ENCODE measurements around the gene SMG1. TPM values are rescaled to one million over a fixed set of nuclear protein-coding genes. Genes with fewer than 3 reads are reported as not detected.
"Not testable (repeated sequence)": the region's sequence is repeated elsewhere in the genome, so short reads cannot be mapped to it uniquely, and the experiment has no call there.

The SMG1 gene
- total and polyA plus RNA-seq, 2 donors, result 20.8 to 31.9 TPM

- not testable (repeated sequence) for H3K9me3 ChIP-seq (ENCODE audit: control insufficient read depth in 2 of 2, insufficient read depth in 1 of 2, low read length in 1 of 2); H3K27ac ChIP-seq (ENCODE audit: low read depth in 1 of 2, low read length in 1 of 2); H3K27me3 ChIP-seq (ENCODE audit: control insufficient read depth in 2 of 2, insufficient read depth in 1 of 2, low read length in 1 of 2); H3K36me3 ChIP-seq (ENCODE audit: control insufficient read depth in 2 of 2, insufficient read depth in 2 of 2, low read length in 1 of 2); H3K4me3 ChIP-seq (ENCODE audit: low read length in 2 of 2); H3K4me1 ChIP-seq (ENCODE audit: control insufficient read depth in 2 of 2, insufficient read depth in 2 of 2, low read length in 2 of 2); DNase-seq (ENCODE audit: low read depth in 6 of 9, low spot score in 9 of 9)
- 96% methylated on average over 4 of the region's 4 CpGs for WGBS
These were observed 151.6 kb downstream of the SMG1 start for GRCh38 chr16:18774651-18775050.

- DNase-seq (ENCODE audit: low read depth in 6 of 9, low spot score in 9 of 9); H3K4me1 ChIP-seq (ENCODE audit: control insufficient read depth in 2 of 2, insufficient read depth in 2 of 2, low read length in 2 of 2); H3K36me3 ChIP-seq (ENCODE audit: control insufficient read depth in 2 of 2, insufficient read depth in 2 of 2, low read length in 1 of 2); H3K27me3 ChIP-seq (ENCODE audit: control insufficient read depth in 2 of 2, insufficient read depth in 1 of 2, low read length in 1 of 2); H3K9me3 ChIP-seq (ENCODE audit: control insufficient read depth in 2 of 2, insufficient read depth in 1 of 2, low read length in 1 of 2); H3K4me3 ChIP-seq (ENCODE audit: low read length in 2 of 2); H3K27ac ChIP-seq (ENCODE audit: low read depth in 1 of 2, low read length in 1 of 2): not testable (repeated sequence)
- WGBS, result 59% methylated on average over 7 of the region's 7 CpGs
These were observed 154.0 kb downstream of the SMG1 start for GRCh38 chr16:18772171-18772570.

- WGBS, result 98% methylated on average over 11 of the region's 11 CpGs
- not testable (repeated sequence) for DNase-seq (ENCODE audit: low read depth in 6 of 9, low spot score in 9 of 9); H3K9me3 ChIP-seq (ENCODE audit: control insufficient read depth in 2 of 2, insufficient read depth in 1 of 2, low read length in 1 of 2); H3K36me3 ChIP-seq (ENCODE audit: control insufficient read depth in 2 of 2, insufficient read depth in 2 of 2, low read length in 1 of 2); H3K4me1 ChIP-seq (ENCODE audit: control insufficient read depth in 2 of 2, insufficient read depth in 2 of 2, low read length in 2 of 2); H3K4me3 ChIP-seq (ENCODE audit: low read length in 2 of 2); H3K27ac ChIP-seq (ENCODE audit: low read depth in 1 of 2, low read length in 1 of 2); H3K27me3 ChIP-seq (ENCODE audit: control insufficient read depth in 2 of 2, insufficient read depth in 1 of 2, low read length in 1 of 2)
These were observed 155.8 kb downstream of the SMG1 start for GRCh38 chr16:18770336-18770962.

- 40% methylated on average over 6 of the region's 7 CpGs for WGBS
- H3K4me3 ChIP-seq (ENCODE audit: low read length in 2 of 2); H3K27me3 ChIP-seq (ENCODE audit: control insufficient read depth in 2 of 2, insufficient read depth in 1 of 2, low read length in 1 of 2); H3K36me3 ChIP-seq (ENCODE audit: control insufficient read depth in 2 of 2, insufficient read depth in 2 of 2, low read length in 1 of 2); H3K9me3 ChIP-seq (ENCODE audit: control insufficient read depth in 2 of 2, insufficient read depth in 1 of 2, low read length in 1 of 2); H3K4me1 ChIP-seq (ENCODE audit: control insufficient read depth in 2 of 2, insufficient read depth in 2 of 2, low read length in 2 of 2); H3K27ac ChIP-seq (ENCODE audit: low read depth in 1 of 2, low read length in 1 of 2): not testable (repeated sequence)
- peak in 1 of 9 donors; percentile 33 for DNase-seq (ENCODE audit: low read depth in 6 of 9, low spot score in 9 of 9)
These were observed 159.0 kb downstream of the SMG1 start for GRCh38 chr16:18767217-18767616.

- not testable (repeated sequence) for H3K36me3 ChIP-seq (ENCODE audit: control insufficient read depth in 2 of 2, insufficient read depth in 2 of 2, low read length in 1 of 2); DNase-seq (ENCODE audit: low read depth in 6 of 9, low spot score in 9 of 9); H3K27ac ChIP-seq (ENCODE audit: low read depth in 1 of 2, low read length in 1 of 2); H3K27me3 ChIP-seq (ENCODE audit: control insufficient read depth in 2 of 2, insufficient read depth in 1 of 2, low read length in 1 of 2); H3K9me3 ChIP-seq (ENCODE audit: control insufficient read depth in 2 of 2, insufficient read depth in 1 of 2, low read length in 1 of 2); H3K4me1 ChIP-seq (ENCODE audit: control insufficient read depth in 2 of 2, insufficient read depth in 2 of 2, low read length in 2 of 2); H3K4me3 ChIP-seq (ENCODE audit: low read length in 2 of 2)
- 31% methylated on average over 3 of the region's 5 CpGs for WGBS
These were observed 163.5 kb downstream of the SMG1 start for GRCh38 chr16:18762713-18763112.

GRCh38 chr16:18759598-18760520 lies 166.3 kb downstream of the SMG1 start:
- H3K27me3 ChIP-seq (ENCODE audit: control insufficient read depth in 2 of 2, insufficient read depth in 1 of 2, low read length in 1 of 2); H3K4me3 ChIP-seq (ENCODE audit: low read length in 2 of 2); H3K9me3 ChIP-seq (ENCODE audit: control insufficient read depth in 2 of 2, insufficient read depth in 1 of 2, low read length in 1 of 2); H3K36me3 ChIP-seq (ENCODE audit: control insufficient read depth in 2 of 2, insufficient read depth in 2 of 2, low read length in 1 of 2); H3K4me1 ChIP-seq (ENCODE audit: control insufficient read depth in 2 of 2, insufficient read depth in 2 of 2, low read length in 2 of 2); DNase-seq (ENCODE audit: low read depth in 6 of 9, low spot score in 9 of 9); H3K27ac ChIP-seq (ENCODE audit: low read depth in 1 of 2, low read length in 1 of 2): not testable (repeated sequence)
- WGBS, result 30% methylated on average over 18 of the region's 21 CpGs

GRCh38 chr16:18757960-18758660 lies 168.1 kb downstream of the SMG1 start:
- not testable (repeated sequence) for DNase-seq (ENCODE audit: low read depth in 6 of 9, low spot score in 9 of 9); H3K27ac ChIP-seq (ENCODE audit: low read depth in 1 of 2, low read length in 1 of 2); H3K4me1 ChIP-seq (ENCODE audit: control insufficient read depth in 2 of 2, insufficient read depth in 2 of 2, low read length in 2 of 2); H3K4me3 ChIP-seq (ENCODE audit: low read length in 2 of 2); H3K36me3 ChIP-seq (ENCODE audit: control insufficient read depth in 2 of 2, insufficient read depth in 2 of 2, low read length in 1 of 2); H3K27me3 ChIP-seq (ENCODE audit: control insufficient read depth in 2 of 2, insufficient read depth in 1 of 2, low read length in 1 of 2); H3K9me3 ChIP-seq (ENCODE audit: control insufficient read depth in 2 of 2, insufficient read depth in 1 of 2, low read length in 1 of 2)
- 12% methylated on average over 3 of the region's 10 CpGs for WGBS

- not testable (repeated sequence) for H3K9me3 ChIP-seq (ENCODE audit: control insufficient read depth in 2 of 2, insufficient read depth in 1 of 2, low read length in 1 of 2)
These were observed 169.6 kb downstream of the SMG1 start for GRCh38 chr16:18756639-18757038.

More at GRCh38 chr16:18756639-18757038, 169.6 kb downstream of the SMG1 start:
- DNase-seq (ENCODE audit: low read depth in 6 of 9, low spot score in 9 of 9); H3K4me1 ChIP-seq (ENCODE audit: control insufficient read depth in 2 of 2, insufficient read depth in 2 of 2, low read length in 2 of 2); H3K36me3 ChIP-seq (ENCODE audit: control insufficient read depth in 2 of 2, insufficient read depth in 2 of 2, low read length in 1 of 2); H3K4me3 ChIP-seq (ENCODE audit: low read length in 2 of 2); H3K27ac ChIP-seq (ENCODE audit: low read depth in 1 of 2, low read length in 1 of 2); H3K27me3 ChIP-seq (ENCODE audit: control insufficient read depth in 2 of 2, insufficient read depth in 1 of 2, low read length in 1 of 2): not testable (repeated sequence)
- whole genome bisulfite sequencing, result 71% methylated on average over 9 of the region's 9 CpGs

All from thymus (tissue), 11 donors.